ENCODE data around the gene SHROOM1.
A peak's percentile ranks its signal among the peaks of the same experiment; 100 is the strongest.

The SHROOM1 gene

DNA sequence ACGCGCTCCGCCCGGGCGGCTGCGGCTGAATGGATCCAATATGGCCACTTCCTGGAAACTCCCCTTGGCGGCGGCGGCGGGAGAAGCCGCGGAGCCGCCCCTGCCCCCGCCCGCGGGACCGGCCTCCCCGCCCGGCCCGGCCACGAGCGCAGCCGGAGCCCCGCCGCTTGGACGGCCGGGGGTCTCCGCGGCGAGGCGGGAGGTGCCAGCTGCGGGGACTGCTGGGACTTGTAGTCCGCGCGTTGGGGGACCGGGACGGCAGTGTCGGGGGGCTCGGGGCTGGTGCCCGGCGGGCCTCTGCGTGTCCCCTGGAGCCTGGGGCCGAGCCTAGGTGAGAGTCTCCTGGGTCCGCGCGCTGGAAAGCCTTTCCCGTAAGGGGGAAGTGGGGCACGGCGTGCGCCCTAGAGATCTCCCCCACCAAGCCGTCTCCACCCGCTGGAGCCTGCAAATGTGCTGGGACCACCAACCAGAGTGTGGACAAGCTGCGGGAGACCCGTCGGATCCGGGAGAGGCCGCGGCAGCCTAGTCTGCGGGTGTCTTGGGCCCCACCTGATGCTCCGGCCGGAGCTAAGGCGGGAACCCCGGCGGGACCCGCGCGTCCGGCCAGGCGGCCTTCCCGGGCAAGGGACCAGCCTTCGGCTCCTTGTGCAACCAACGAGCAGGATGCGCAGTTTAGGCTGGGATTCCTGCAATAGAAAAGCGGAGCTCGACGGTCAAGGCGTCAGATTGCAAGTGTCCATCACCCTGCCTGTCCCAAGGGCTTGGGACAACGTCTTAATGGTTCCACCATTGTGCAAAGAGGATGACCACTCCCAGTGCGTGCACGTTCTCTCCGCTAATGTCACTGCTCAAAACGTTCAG is 53.0 kb downstream of the SHROOM1 start, which contains the start of gene SEPTIN8:
TSS of gene SEPTIN8 (minus strand) at position 31 of the 861 bp plus-strand sequence. CDS start 102 bp downstream, outside the sequence.
- Histone ChIP-seq H3K4me3 (peak within 1 kb of the TSS; percentile 92), H3K27ac (peak within 1 kb of the TSS; percentile 82 to 97)
- TF ChIP-seq, protein P1, sequence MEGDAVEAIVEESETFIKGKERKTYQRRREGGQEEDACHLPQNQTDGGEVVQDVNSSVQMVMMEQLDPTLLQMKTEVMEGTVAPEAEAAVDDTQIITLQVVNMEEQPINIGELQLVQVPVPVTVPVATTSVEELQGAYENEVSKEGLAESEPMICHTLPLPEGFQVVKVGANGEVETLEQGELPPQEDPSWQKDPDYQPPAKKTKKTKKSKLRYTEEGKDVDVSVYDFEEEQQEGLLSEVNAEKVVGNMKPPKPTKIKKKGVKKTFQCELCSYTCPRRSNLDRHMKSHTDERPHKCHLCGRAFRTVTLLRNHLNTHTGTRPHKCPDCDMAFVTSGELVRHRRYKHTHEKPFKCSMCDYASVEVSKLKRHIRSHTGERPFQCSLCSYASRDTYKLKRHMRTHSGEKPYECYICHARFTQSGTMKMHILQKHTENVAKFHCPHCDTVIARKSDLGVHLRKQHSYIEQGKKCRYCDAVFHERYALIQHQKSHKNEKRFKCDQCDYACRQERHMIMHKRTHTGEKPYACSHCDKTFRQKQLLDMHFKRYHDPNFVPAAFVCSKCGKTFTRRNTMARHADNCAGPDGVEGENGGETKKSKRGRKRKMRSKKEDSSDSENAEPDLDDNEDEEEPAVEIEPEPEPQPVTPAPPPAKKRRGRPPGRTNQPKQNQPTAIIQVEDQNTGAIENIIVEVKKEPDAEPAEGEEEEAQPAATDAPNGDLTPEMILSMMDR (IDR thresholded peaks at IDR 0.05), result no peak
- DNase-seq (ENCODE audit: low spot score), result no peak

DNA sequence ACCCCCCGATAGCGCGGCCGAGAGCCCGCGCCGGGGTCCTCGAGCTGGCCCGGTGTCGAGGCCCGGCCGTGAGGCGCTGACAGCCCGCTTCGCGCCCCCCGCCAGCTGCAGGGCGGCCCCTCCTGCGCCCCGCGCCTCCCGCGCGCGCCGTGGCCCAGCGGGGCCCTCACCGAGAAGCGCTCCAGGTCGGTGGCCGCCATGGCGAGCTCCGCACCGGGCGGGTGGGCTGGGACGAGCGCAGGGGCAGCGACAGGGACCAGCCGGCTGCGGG is 53.6 kb downstream of the SHROOM1 start:
- Histone ChIP-seq H3K4me3 (peak overlapping the region; percentile 92), H3K27ac (peak overlapping the region; percentile 82 to 97)
- TF ChIP-seq, protein P1 (IDR thresholded peaks at IDR 0.05), result no peak
- no peak for DNase-seq (ENCODE audit: low spot score)

DNA sequence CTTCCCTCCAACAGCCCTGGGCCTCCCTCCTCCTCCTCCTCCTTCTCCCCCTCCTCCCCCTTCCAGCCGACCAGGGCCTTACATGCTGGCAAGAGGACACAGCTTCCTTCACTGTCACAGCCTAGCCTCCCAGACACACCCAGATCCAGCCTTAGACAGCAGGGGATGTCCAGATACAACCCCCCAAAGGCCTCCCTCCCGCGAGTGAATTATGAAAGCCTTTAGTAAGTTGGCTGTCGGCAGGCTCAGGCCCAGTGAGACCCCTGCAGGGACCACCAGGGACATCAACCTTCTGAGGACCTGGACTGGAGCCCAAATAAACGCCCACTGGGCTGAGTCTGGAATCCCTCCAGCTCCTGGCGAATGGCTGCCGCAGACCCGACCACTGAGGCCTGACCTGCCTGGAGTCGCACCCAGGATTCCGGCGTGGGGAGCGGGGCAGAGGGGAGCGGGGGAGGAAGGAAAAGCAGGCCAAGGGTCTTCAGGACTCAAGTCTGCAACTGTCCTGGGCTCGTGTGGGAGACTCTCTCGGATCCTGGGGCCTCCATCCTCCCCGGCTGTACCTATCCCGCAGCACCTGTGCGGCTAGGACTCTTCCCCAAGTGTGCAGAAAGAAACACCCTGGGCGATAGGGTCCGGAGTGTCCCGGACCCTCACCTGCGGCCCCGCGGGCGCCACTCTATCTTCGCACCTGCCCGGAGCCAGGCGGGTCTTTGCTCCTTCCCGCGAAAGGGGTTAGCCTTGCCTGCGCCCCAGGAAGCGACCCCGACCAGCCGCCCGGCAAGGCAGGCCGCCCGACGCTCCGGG is 54.1 kb downstream of the SHROOM1 start:
- DNase-seq (ENCODE audit: low spot score), result no peak
- H3K27ac ChIP-seq, result peak overlapping the region; percentile 82 to 97
- TF ChIP-seq, protein P1 (IDR thresholded peaks at IDR 0.05), result no peak
- peak overlapping the region; percentile 92 for H3K4me3 ChIP-seq

DNA sequence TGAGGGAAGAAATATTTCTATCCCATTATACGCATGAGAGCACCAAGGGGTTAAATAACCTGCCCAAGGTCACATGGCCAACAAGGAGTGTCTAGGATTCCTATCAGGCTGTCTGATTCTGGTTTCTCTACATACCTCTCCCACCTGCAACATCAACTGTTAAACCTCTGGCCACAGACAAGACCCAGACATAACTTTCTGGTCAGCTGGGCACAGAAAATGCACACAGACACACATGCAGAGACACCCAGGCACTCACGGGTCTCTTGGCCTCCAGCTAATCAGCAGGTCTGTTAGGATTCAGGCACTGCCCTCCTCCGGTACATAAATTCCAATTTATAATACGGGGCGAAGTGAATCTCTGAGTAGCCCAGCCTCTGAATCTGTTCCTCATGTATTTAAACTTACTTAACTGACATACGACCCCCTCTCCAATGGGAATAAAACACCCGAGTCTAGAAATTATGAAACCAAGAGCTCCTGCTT is 54.9 kb downstream of the SHROOM1 start:
- DNase-seq (ENCODE audit: low spot score), result no peak

DNA sequence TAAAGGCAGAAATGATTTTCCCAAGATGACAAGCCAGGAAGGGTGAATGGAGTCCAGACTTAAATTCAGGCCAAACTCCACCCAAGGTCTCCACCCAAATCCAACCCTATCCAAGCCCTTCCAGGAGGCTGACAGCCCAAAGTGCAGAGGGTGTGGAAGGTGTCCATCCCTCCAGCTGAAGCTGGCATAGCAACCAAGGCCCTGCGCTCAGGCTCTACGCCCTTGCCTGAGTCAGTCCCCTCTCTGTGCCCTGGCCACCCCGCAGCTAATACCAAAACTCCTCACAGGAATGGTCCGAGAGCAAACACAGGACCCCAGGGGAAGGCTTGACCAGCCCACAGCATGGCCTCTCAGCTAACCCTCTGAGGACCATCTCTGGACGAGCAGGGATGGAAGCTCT is 55.6 kb downstream of the SHROOM1 start:
- Histone ChIP-seq H3K4me3 (peak overlapping the region; percentile 92), H3K27ac (peak overlapping the region; percentile 82 to 97)
- TF ChIP-seq, protein P1 (IDR thresholded peaks at IDR 0.05), result no peak
- DNase-seq (ENCODE audit: low spot score), result no peak

More for the DNA sequence above, 54.9 kb downstream of the SHROOM1 start:
- peak overlapping the region; percentile 92 for H3K4me3 ChIP-seq
- H3K27ac ChIP-seq, result peak overlapping the region; percentile 82 to 97
- TF ChIP-seq, protein P1 (IDR thresholded peaks at IDR 0.05), result no peak

DNA sequence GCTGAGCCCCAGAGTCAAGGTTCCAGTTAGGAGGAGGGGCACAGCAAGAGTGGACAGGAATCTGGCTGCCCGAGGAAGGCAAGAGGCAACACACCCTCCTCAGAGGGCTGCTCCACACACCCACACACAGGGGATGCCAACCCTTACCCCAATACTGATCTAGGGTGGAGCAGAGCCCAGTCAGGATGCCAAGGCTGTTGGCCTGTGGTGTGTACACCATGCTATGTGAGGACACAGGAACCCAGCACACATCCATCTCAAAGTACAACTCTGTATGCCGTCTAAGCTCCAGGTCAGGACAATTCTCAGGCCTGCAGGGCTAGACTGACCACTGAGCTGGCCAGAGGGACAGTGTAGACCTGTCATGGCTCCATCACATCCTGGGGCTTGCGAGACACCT is 56.0 kb downstream of the SHROOM1 start:
- TF ChIP-seq, protein P1 (IDR thresholded peaks at IDR 0.05), result no peak
- Histone ChIP-seq H3K4me3 (peak overlapping the region; percentile 92), H3K27ac (peak overlapping the region; percentile 82 to 97)
- DNase-seq (ENCODE audit: low spot score), result no peak
